Amygdala (tissue), 56 donors: ENCODE data around the gene KLHL4.
"Not testable (repeated sequence)": the region's sequence is repeated elsewhere in the genome, so short reads cannot be mapped to it uniquely, and the experiment has no call there.

Source experiments
- DNase-seq, 56 donors: peaks; one replicate each; lab custom pipeline; 2025; lab: John Stamatoyannopoulos, UW

KLHL4 gene, protein sequence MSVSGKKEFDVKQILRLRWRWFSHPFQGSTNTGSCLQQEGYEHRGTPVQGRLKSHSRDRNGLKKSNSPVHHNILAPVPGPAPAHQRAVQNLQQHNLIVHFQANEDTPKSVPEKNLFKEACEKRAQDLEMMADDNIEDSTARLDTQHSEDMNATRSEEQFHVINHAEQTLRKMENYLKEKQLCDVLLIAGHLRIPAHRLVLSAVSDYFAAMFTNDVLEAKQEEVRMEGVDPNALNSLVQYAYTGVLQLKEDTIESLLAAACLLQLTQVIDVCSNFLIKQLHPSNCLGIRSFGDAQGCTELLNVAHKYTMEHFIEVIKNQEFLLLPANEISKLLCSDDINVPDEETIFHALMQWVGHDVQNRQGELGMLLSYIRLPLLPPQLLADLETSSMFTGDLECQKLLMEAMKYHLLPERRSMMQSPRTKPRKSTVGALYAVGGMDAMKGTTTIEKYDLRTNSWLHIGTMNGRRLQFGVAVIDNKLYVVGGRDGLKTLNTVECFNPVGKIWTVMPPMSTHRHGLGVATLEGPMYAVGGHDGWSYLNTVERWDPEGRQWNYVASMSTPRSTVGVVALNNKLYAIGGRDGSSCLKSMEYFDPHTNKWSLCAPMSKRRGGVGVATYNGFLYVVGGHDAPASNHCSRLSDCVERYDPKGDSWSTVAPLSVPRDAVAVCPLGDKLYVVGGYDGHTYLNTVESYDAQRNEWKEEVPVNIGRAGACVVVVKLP

GRCh38 chrX:87517571-87518141 is at the start of gene KLHL4:
TSS of gene KLHL4 (plus strand) at chrX:87517802. CDS start at chrX:87517894, 92 bp downstream.
- DNase-seq = peak in 50 of 56 donors; percentile 0 to 66 (median 14)

- no peak for DNase-seq
Observed at GRCh38 chrX:87468941-87469340, 48.7 kb upstream of the KLHL4 start.

GRCh38 chrX:87475793-87476192 is 41.8 kb upstream of the KLHL4 start:
- DNase-seq = no peak

- not testable (repeated sequence) for DNase-seq
Observed at GRCh38 chrX:87478703-87479102, 38.9 kb upstream of the KLHL4 start.

- DNase-seq = no peak
Observed at GRCh38 chrX:87489071-87489470, 28.5 kb upstream of the KLHL4 start.

DNA sequence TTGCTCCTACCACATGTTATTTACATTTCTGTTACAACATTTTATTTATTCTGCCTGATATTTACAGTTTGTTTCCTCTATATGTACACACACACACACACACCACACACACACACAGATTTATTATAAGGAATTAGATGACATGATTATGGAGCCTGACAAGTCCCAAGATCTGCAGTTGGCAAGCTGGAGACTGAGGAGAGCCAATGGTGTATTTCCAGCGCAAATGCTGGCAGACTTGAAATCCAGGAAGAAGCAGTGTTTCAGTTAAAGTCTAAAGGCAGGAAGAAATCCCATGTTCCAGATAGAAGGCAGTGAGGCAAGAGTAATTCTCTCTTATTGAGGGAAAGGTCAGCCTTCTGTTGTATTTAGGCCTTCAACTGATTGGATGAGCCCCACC is 1.8 kb upstream of the KLHL4 start:
- DNase-seq = no peak

DNA sequence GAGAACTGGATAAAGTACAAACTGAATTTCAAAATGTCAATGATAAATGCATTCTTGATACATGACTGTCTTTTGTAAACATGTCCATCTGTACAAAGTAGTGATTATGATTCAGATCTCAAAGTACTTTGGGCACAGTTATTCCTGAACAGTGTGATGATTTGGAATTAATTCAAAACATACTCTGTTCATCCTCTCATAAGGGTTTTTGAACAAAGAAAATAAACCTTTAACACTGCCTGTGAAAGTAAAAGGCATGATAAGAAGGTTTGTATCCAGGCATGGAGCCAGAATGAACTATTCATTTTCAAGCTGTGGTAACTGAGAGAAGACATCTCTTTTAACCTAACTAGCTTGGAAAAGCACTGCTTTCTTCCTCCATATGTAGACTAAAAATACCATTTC is 883 bp upstream of the KLHL4 start:
- no peak for DNase-seq

DNA sequence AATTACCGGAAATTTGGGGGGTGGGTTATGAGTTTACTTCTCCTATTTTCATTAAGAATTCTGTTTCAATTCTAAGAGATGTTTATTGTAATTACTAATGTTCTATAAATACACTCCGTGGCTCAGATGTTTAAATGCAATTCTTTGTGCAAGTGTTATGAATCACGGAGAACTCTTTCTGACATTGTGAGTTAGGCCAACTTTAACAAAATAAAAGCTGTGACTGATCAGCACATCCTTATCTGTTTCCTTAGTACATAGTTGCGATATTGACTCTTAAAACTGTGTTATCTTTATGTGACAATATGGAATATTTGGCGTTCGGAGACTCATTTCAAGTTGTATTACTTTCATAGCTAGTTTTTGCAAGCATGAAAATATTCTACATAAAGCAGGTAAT is 902 bp downstream of the KLHL4 start:
- peak in 1 of 56 donors; percentile 3 for DNase-seq

- DNase-seq = no peak
Observed at GRCh38 chrX:87525771-87526229, 8.2 kb downstream of the KLHL4 start.

- DNase-seq = no peak
Observed at GRCh38 chrX:87526281-87526680, 8.7 kb downstream of the KLHL4 start.

DNA sequence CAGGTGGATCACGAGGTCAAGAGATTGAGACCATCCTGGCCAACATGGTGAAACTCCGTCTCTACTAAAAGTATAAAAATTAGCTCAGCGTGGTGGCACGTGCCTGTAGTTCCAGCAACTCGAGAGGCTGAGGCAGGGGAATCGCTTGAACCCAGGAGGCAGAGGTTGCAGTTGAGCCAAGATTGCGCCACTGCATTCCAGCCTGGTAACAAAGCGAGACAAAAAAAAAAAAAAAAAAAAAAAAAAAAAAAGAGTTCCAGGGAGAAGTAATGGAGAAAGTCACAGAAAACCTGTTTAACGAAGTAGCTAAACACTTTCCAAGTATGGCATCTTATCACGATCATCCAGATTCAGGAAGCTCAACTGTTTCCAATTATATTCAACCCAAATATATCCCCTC is 10.9 kb downstream of the KLHL4 start:
- DNase-seq = no peak

- DNase-seq = no peak
Observed at GRCh38 chrX:87571964-87572363, 54.4 kb downstream of the KLHL4 start.

- DNase-seq = no peak
Observed at GRCh38 chrX:87572901-87573300, 55.3 kb downstream of the KLHL4 start.

- no peak for DNase-seq
Observed at GRCh38 chrX:87578978-87579377, 61.4 kb downstream of the KLHL4 start.

DNA sequence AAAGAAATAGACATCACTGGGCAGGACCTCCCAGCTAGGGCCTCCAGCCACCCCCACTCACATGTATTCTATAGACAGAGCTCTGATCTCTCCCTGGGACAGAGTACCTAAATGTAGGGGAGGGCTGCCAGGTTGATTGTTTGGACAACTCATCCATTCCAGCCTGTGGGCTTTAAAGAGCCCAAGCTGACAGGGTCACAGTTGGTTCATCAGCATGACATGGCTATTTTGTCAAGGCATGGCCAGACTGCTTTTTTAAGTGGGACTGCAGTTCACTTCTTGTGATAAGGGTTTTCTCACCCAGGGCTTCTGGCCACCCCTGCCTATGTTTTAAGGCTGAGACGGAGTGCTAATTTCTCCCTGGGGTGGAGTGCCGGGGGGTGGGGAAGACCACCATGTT is 63.3 kb downstream of the KLHL4 start:
- no peak for DNase-seq

- DNase-seq = no peak
Observed at GRCh38 chrX:87582453-87582852, 64.9 kb downstream of the KLHL4 start.

DNA sequence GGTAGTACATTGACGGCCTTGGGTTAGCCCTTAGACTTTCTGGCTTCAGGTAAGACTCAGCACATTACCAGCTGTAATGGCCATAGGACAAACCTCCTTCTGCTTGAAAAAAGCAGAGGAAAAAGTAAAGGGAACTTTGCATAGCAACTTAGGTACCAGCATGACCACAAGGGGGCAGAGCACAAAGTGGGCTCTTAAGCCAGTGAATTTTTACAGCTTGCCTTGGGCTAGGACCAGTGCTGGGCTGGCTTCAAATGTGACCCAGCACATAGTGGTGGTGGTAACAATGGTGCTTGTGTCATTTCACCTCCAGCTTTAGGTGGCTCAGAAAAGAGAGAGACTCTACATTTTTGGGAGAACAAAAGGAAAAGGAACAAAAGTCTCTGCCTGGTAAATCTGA is 66.1 kb downstream of the KLHL4 start:
- no peak for DNase-seq

DNA sequence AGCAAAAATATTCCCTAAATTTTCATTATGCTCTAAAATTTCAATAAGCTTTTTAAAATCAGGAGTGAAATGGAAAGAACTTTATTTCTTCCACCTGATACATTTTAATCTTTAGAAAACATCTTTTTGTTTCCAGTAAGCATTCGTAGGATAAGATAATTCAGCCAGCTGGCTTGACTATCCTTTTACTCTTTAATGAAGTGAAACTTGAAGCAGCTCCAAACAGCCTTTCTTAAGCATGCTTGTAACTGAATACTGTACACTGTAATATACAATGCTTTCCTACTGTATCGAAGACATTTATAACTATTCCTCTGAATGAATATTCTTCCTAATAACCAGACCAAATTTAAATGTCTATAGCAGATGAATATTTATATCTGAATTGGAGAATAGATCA is 98.8 kb downstream of the KLHL4 start:
- no peak for DNase-seq

DNA sequence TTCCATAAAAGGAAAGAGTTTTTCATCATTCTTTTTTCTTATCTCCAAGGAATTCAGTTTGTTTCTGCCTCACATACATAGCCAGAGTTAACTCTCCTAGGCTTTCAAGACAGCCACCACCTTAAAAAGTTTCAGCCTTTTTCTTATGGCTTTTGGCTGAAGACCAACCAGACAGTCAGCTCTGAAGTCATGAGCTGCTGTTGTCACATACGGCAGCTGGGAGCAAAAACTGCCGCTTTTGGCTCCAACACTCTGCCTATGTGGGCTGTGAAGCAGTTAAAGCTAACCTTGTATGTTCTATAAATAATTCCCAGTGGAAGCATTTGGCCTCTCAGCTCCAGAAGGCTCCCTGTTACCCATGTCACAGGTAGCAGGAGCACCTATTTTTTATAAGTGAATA is 104.1 kb downstream of the KLHL4 start:
- DNase-seq = peak in 3 of 56 donors; percentile 0

- DNase-seq = no peak
Observed at GRCh38 chrX:87626996-87627395, 109.4 kb downstream of the KLHL4 start.

DNA sequence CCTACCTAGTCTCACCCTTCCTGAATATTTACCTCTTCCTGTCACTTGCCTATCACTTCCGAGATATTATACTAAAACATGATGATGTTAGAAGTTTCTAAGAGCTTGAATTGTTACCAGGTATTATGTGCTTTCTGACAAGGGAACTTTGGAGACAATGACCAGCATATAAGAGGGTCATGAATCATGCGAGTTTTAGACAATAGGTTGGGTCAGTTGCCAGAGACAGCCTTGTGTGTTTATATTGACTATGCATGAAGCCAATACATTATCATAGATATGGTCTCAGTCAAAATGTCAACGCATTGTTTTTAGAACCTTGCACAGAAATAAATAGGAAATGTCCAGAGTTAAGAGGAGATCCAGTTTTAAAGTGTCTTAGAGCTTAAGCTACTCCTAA is 116.8 kb downstream of the KLHL4 start:
- no peak for DNase-seq

DNA sequence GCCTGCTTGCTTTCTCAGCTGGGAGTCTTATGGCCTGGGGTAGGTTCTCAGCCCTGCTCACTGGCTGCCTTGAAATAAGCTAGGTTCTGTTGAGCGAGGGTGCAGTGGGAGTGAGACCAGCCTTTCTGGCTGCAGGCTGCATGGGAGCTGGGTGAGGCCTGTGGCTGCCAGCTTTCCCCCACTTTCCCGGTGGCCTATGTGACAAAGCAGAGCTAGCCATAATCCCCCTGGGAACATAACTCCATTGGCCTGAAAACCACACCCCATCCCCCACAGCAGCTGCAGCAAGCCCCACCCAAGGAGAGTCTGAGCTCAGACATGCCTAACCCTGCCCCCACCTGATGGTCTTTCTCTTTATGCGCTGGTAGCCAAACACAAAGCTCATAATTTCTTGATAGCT is 118.9 kb downstream of the KLHL4 start:
- no peak for DNase-seq
